Stimulated activated CD4-positive, alpha-beta T cell treated with anti-CD3 and anti-CD28 coated beads, Interleukin-1b, Interleukin-23, amount 100 ng/mL, for 1 hour (primary cell): ENCODE data around the gene ITPR3.

Source experiments
- DNase-seq, 2 donors: peaks; one replicate each; pipeline ENCODE4 v3.0.0-alpha.2; 2020; ENCODE audit warnings: low read depth in 2 of 2

Gene ITPR3

DNA sequence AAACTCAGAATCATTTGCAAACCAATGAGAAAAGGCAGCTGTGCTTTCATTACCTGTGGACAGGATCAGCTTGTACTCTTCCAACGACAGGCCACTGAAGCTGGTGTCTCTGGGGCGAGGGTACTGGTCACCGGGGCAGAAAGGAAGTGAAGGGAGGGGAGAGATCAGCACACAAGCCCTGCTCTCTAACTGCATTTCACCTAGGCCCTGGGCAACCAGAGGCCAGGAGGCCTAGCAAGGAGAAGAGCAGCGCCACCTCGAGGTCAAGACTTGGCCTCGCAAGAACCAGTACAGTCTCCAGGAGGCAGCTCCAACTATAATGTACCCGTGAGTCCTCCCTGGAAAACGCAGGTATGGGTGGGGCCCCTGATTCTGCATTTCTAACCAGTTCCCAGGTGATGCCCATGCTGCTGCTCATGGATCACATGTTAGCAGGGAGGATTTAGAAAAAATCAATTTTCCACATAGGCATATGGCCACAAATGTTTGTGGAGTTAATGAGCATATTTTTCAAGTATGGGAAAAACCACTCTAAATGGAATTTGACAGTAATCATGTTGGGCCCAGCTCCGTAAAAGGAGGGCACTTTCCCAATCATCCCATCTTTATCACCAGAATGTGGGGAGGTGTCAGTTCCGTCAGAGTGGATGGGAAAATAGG is 79.4 kb downstream of the ITPR3 start:
- peak; percentile 41 to 50 for DNase-seq

DNA sequence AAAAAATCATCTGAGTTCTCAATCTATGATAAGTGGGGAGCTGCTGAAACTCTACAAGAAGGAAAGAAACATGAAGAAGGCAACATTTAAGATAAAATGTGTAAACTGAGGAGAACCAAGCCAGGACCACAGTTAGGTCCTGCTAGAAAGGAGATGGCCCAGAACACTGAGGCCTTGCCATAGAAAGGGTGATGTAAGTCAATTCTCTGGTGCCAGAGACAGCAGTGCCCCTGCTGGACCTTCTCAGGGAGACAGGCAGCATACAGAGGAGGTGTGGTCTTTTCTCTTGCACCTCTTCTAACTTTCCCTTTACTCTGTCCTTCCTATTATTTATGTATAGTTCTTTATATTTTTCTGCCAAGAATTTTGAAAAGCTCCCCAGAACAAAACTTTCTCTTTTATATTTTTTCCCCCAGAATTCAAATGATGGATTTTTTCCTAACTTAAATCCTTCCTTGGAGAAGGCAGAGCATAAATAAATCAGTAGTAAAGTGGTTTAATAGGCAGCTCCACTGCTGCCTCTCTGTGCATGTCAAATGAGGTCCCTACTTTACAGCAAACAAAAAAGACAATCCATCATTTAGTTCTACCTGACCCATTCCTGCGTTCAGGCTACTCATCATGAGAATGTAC is 81.3 kb downstream of the ITPR3 start:
- no peak for DNase-seq

DNA sequence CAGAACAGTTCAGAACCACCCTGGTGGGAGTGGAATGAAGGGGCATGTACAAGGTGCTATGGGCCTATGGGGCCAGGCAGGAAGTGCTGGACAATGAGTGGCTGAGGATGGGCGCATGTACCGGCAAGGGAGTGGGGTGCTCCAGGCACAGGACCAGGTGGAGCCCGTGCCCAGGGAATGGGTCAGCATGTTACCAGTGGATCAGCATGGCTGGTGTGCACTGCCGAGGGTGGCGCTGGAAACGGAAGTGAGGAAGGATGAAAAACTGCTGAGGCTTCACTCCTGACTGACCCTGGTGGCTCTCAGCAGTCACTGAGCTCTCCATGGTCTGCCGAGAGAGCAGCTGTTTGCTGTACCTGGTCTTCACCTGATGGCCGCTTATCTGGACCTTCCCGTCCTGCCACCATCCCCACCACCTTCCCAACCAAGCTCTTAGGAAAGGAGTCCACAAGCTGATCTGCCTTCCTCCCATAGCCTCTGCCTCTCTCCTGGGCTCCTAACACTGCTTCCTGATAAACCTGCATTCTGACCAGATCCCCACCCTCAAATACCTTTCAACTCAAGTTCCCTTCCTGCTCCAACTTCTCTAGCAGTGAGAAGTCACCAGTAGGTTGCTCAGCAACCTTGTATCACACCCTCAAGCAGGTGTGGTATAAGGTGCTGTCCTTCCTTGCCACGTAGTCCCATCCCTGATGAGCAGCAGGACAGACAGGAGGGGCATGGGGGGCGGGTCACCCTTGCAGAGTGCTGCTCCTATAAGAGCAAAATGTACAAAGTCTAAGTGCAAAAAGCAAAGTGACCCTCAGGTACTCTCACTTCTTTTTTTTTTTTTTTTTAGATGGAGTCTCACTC is 83.3 kb downstream of the ITPR3 start:
- no peak for DNase-seq

DNA sequence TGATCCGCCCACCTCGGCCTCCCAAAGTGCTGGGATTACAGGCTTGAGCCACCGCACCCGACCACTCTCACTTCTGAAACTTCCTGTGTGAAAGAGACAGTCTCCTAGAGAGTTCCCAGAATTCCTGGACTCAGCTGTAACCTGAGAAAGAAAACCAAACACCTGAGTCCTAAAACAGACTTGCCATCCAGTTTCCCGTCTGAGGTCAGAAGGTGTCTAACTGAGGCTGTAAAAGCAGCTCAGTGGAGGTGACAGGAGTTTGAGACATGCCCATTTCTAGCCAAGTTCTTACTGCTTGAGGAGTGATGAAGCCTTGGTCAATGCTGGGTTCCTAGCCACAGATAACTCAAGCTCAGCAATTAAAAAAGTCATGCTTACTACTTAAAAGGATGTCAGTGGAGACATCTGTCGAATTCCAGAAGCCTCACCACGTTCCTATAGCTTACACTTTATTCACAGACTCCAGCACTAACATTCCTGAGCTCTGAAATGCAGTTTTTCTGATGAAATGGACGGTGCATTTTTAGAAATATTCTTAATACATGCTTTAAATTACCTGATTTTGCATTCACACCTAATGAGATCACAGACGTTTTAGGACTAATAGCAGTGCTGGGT is 84.3 kb downstream of the ITPR3 start:
- DNase-seq, result no peak

DNA sequence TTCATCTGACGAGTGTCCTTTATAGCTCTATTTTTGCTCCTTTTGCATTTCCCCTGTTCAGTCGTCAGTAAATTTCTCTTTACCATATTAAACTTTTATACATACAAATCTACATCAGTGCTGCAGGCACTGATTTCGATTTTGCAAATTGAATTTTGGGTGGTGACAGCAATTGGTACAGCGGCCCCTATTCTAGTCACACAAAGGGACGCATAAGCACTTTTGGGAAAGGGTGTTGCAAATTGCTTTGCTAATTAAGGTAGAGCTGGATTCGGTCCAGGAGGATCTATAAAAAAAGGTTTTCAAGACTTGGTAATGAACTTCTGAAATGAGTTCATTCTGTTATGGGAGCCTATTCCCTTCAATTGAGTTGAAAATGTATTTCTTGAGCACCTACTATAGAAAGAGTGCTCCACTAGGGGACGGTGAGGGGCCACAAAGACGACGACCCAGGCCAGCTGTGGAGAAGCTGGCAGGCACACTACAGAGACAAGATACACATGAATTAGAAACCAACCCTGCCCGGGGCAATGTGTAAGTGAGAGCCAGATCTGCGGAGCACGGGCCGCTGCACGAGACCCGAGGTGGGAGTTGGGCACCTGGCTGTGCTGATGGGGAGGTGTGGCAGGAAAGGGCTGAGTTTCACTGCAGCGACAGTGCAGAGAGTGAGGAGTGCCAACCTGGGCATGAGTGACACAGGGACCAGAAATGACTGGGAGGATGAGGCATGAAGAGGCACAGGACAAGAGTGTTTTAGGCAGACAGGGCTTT is 85.0 kb downstream of the ITPR3 start:
- no peak for DNase-seq

DNA sequence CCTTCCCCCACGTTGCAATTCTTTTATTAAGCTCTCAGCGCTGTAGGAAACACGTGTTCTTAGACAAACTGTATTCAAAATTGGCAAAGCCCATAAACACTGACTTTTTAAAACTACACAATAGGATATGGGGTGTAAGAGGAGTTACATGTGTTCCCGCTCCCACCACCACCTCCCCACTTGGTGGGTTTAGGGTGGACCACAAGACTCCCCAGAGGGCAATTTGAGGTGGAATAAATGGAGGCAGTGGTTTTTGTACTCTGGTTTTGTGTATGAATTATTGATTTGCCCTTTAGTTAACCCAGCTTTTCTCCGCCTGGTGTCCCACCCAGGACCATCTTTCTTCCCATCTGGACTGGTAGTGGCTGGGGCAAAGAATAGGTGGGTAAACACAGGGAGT is 86.6 kb downstream of the ITPR3 start:
- DNase-seq, result no peak

DNA sequence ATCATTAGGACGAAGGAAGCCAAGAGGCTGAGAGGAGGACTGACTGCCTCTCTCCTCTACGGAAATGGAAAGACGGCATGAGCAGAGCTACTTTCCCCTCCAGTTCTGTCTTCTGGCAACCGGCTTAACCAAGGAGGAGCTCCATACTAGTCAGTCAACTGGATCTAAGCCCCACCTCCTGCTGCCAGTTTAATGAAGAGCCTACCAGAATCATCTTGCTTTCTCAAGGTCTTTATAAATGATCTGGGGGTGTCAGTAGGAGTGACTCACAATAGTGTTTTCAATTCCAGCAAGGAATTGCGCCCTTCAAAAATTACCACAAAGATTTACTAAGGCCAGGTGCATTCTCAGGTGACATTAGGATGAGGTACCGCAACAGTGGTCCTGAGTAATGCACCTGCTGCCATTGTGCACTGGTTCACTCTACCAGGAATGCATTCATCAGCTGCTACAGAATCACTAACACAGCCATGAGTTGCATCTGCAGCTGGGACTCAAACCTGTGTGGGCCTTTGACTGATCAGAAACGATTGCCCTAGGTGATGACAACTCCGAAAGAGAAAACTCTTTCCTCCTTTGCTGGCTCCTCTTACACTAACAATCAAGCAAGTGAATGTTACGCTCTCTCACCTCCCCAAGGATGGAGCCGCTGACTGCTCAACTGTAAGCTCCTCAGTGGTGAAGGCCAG is 87.5 kb downstream of the ITPR3 start:
- DNase-seq, result no peak

DNA sequence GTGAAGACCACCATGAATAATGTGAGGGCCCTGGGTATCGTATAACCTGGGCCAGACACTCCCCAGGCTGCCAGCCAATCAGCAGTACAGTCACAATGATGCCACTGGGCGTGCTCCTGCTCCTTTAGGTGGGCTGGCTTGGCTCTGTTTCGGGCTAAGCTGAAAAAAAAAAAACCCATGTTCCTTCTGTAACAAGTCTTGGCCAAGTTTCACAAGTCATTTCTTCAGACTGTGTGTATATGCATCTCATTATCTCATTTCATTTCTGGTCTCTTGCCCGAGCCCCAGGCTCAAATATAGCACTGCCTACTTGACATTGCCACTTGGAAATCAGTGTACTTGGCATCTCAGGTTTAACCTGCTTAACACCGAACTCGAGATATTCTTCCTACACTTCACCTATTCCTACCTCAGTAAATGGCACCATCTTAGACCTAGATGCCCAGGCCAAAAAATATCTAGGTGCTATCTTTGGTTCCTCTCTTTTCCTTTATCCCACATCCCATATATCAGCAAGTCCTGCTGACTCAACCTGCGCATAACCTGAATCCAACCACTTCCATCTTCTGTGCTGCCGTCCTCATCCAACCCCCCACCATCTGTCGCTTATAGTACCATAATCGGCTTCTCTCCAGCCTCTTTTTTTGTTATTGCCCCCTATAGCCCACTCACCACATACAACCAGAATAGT is 88.6 kb downstream of the ITPR3 start:
- DNase-seq, result no peak

DNA sequence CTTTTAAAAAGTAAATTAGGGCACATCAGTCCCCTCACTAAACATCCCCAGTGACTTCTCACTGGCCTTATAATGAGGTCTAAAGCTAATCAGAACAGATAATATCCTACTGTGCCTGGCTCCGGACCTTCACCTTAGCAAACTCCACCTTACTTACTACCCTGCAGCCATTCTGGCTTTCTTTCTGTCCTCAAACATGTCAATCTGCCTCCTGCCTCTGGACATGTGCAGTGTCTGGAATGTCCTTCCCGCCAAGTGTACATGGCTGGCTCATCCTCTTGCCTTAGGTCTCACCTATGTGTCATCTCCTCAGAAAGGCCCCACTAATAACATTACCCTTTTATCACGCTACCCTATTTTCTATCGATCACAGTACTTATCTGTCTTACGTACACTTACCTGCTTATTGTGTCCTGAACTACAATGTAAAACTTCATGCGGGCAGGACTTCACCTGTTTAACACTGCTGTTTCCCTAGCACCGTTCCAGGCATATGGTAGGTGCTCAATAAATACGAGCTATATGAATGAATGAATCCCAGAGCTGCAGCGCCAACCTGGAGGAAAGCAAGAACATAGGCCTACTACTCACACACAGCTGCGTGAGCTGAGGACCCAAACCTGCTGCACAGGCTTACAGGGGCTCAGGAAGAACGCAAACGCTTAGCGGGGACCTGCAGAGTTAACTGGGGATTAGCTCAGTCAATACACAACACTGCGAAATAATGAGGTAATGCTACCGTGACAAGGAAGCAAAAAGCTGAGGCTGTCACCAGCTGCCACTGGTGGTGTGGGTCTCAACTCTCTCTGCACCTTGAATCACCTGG is 89.4 kb downstream of the ITPR3 start:
- no peak for DNase-seq

DNA sequence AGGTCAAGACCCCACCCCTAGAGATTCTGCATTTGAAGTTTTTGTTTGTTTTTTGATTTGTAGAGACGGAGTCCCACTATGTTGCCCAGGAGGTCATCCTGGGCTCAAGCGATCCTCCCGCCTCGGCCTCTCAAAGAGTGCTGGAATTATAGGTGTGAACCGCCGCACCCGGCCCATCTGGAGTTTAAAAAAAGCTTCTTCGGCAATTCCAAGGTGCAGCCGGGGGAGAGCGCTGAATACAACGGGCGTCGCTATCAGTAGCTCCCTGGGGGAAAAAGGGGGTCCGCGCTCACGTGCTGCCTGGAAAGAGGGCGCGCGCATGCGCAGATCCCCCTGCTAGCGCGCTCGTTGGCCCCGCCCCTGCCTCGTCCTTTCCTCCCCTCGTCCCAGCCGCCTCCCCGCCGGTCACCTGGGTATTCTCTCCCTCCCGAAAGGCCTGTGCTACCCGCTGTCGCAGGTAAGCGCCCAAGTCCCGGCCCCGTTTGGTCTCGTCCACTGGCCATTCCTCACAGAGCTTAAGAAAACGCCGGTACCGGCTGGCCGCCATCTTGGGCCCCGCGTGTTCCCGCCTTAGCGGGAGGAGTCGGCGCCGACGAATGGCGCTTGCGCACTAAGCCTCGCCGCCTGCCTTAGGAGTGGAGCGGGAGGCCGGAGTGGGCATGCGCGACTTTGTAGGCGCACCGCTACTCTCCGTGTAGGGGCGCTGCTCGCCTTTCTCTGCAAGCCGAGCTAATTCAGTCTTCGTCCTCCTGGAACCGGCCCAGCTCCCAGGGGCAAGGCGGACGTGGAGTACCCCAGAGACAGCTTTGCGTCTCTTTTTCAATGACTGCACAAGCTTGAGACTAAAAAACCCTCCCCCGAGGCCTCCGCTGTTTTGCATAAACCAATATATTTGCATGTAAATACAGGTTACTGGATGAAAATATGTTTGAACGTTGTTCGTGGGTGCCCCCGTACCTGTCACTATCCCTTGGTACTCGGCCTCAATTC is 90.3 kb downstream of the ITPR3 start, which contains the start of gene UQCC2:
Gene UQCC2, minus strand, starts transcription at position 561 of the 990 bp plus-strand sequence. Its CDS starts 14 bp downstream, at position 547.
- peak; percentile 92 to 96 for DNase-seq

DNA sequence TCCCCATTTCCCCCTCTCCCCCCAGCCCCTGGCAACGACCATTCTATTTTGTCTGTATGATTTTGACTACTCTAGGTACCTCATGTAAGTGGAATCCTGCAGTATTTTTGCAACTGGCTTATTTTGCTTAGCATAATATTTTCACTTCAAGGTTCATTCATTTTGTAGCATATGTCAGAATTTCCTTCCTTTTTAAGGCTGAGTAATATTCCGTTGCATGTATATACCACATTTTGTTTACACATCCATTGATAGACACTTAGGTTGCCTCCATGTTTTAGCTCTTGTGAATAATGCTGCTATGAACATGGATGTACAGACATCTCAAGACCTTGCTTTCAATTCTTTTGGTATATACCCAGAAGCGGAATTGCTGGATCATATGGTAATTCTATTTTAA is 91.8 kb downstream of the ITPR3 start:
- DNase-seq, result no peak

DNA sequence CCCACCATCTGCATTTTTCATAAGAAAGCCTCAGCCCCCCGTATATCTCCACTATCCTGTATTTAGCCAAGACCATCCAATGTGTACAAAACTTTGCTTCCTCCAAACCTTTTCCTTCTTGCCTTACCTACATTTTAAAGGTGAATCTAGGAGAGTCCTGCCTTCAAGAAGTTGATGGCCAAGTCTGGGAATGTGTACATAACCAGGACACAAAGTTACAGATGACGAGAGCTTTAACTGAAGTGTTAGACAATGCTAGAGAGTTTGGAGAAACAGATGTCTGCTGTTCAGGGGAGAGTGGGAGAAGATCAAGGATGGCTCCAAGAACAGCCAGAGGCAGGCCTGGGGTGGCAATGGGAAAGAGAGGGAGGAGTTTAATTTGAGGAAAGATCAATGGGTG is 92.7 kb downstream of the ITPR3 start:
- no peak for DNase-seq

DNA sequence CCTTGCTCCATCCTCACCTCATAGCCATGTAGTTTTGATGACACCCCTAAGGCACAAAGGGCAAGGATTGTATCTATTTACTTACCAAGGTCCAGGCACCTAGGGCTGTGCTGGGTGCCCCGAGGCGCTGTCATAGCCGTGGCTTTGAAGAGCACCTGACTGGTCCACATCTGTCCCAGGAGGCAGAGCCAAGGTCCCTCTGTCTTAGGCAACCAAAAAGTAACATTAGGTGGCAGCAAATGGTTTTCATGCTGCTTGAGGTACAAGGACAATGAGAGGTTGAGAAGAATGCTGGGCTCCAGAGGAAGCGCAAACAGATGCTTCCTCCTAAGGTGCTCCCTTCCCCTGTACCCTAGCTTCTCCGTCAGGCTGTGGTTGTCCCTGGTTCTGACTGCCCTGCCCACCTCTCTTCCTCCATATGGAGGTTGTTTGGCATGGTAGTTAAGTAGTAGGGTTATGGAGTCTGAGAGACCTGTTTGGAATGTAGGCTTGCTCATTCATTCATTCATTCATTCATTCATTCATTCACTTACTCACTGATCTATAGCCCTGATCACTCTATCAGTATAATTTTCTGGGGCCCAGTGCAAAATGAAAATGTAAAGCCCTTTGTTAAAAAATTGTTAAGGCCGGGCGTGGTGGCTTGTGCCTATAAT is 93.4 kb downstream of the ITPR3 start:
- no peak for DNase-seq

DNA sequence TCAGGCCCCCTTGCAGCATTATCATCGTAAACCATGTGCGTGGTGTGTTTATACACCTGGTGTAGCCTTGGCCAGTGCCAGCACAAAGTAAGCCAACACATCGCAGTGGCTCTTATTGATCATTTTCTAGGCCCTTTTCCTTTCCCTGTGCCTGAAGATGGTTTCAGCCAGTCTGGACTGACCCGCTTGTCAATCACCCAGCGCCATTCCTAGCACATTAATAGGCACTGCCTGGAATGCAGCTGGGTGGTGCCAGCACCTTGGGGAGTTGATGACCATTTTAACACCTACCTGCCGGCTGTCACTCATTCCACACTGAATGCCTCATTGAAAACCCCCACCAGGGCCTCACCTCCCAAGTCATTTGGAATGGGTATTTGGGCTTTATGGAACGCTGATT is 95.3 kb downstream of the ITPR3 start:
- no peak for DNase-seq

DNA sequence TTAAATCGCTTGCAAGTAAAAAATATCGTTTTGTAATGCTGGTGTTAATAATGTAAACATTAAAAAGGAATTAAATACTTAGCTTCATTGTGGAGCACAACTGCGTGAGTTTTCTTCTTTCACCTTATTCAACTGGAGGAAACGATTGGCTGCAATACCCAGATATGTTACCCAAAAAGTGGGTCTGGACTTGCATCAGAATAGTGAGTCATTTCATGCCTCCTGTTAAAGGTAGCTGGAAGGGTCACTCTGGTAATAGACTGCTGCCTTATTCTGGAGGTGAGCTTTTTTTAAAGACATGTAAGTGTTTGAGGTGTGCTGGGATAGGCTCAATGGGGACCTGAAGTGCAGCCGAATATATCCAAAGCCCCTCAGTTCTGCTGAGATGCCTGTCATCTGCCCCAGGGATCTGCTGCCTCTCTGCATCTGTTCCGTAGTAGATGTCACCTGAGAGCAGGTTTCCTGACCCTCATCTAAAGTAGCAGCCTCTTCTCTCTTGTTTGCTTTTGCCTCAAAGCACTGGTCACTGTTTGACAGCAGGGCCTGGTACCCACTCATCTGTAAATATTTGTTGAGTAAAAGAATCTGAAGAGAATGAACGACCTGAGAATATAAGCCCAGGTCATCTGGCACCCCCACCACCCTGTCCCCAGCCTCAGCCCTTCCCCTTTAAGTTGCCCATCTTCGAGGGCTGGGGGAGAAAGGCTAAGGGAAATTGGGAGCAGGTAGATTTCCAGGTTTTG is 95.9 kb downstream of the ITPR3 start:
- no peak for DNase-seq

DNA sequence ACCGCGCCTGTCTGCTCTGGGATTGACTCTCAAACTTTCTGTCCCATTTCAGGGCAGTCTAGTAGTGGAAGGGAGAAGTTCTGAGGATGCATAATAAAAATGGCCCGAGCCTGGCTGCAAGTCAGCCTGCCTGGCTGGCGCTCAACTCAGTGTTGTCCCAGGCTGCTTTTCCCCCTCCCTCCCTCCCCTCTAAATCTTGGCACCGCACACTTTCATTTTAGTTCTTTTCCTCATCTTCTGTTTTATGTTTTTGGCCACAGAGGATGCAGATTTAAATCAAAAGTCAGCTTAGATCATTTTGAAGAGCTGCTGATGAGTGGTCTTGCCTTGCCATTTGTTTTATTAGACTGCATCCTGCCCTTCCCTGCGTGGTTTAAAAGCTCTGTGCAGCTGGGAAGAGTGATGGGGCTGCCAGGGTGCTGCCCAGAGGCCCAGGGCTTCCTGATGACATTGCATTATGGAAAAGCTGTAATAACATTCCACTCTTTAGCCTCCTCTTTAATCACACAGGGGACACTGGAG is 96.9 kb downstream of the ITPR3 start:
- no peak for DNase-seq

DNA sequence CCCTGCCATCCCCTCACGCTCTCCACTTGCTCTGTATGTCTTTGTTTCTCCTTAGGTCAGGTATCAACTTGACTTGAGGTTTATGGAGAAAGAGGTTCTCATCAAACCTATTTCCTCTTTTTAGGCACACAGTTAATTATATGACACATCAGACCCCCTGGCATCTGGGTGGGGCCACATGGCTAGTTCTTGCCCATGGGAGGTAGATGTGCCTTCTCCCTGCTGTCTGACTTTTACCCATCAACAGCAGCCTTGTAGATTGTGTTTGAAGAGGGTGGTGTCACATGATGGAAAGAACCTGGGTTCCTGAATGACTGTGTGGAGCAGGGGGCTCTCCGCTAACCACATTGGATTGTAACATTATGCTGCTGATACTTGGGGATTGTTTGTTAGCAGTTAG is 97.6 kb downstream of the ITPR3 start:
- DNase-seq, result no peak
